K562 (cell line): ENCODE data around the gene PSD2. TPM values are rescaled to one million over a fixed set of nuclear protein-coding genes. Genes with fewer than 3 reads are reported as not detected.
A peak's percentile ranks its signal among the peaks of the same experiment; 100 is the strongest.

Experiments
- ATAC-seq: fragments of 200-7000 bp; cut with Tn5 transposase; 3 replicates; pipeline ENCODE4 v1.9.1; 2020; ENCODE audit warnings: moderate library complexity
- BruUV-seq: library from RNA; stranded (reverse); fragments of 400-500 nt; replicated peaks from 2 replicates; lab custom pipeline; 2021; lab: Mats Ljungman, UMichigan
- CTCF ChIA-PET: fragments of 300-600 bp; formaldehyde crosslinking; extraction: SDS; loops from one replicate; lab custom pipeline; 2021; ENCODE audit warnings: low intra/inter-chr PET ratio; lab: Yijun Ruan, JAX
- POLR2A ChIA-PET: fragments of 300-600, 350-650 bp; sonication (Branson Sonifier 250); formaldehyde crosslinking; extraction: SDS; loops from one replicate; lab custom pipeline; 2021; ENCODE audit warnings: antibody characterized with exemption, inconsistent platforms; lab: Yijun Ruan, JAX
- DNase-seq, 4 experiments: peaks; one replicate each; pipeline versions ENCODE4 v3.0.0 to v3.0.0-alpha.2; 2011 to 2018; ENCODE audit warnings: low spot score in 3 of 4, mixed read lengths in 3 of 4; ENCODE audit errors: extremely low read depth in 1 of 4
- FAIRE-seq: peaks from 2 replicates; lab custom pipeline; 2011; peaks lifted over from hg19 to GRCh38; lab: Jason Lieb, UNC
- H2AFZ ChIP-seq: 2 replicates; pipeline ENCODE4 v1.6.0; 2011; ENCODE audit warnings: low read depth, low read length, control low read depth, inconsistent platforms
- H3K27ac ChIP-seq: fragments of 200-600 bp; 3 replicates; pipeline ENCODE4 v1.8.0; 2011; ENCODE audit warnings: low read depth, mild to moderate bottlenecking, control low read depth, inconsistent platforms, low read length, moderate library complexity, mixed read lengths; ENCODE audit errors: extremely low read depth
- H3K27me3 ChIP-seq, 2 experiments: fragments of 300-600 bp in 1 of 2; 2 replicates in 1 of 2; 3 replicates in 1 of 2; pipeline versions ENCODE4 v1.6.0 to v1.8.0; 2011; ENCODE audit warnings: inconsistent platforms in 2 of 2, low read length in 2 of 2, mild to moderate bottlenecking in 1 of 2, mixed read lengths in 1 of 2, moderate library complexity in 1 of 2; ENCODE audit not compliant: control insufficient read depth in 2 of 2, insufficient read depth in 2 of 2
- H3K36me3 ChIP-seq: fragments of 300-600 bp; 3 replicates; pipeline ENCODE4 v1.8.0; 2011; ENCODE audit warnings: mild to moderate bottlenecking, low read length, inconsistent platforms; ENCODE audit not compliant: control insufficient read depth, insufficient read depth
- H3K4me1 ChIP-seq, 2 experiments: fragments of 200-600 bp in 1 of 2; replicated peaks in 1 of 2; 2 replicates in 1 of 2; 3 replicates in 1 of 2; pipeline versions ENCODE4 v1.5.1 to v1.8.0; 2011; ENCODE audit warnings: inconsistent platforms in 2 of 2, low read length in 2 of 2, mild to moderate bottlenecking in 1 of 2, mixed read lengths in 1 of 2, moderate library complexity in 1 of 2; ENCODE audit not compliant: control insufficient read depth in 2 of 2, insufficient read depth in 2 of 2
- H3K4me2 ChIP-seq: 2 replicates; pipeline ENCODE4 v1.6.1; 2011; ENCODE audit warnings: low read length, control low read depth, inconsistent platforms, mixed read lengths; ENCODE audit not compliant: insufficient read depth
- H3K4me3 ChIP-seq: fragments of 200-600 bp; sonication (generic), shearing (Covaris generic); 2 replicates; pipeline ENCODE4 v1.5.1; 2016; ENCODE audit warnings: control low read depth, inconsistent platforms
- H3K79me2 ChIP-seq: fragments of 200-600 bp; 3 replicates; pipeline ENCODE4 v1.8.0; 2011; ENCODE audit warnings: low read length, inconsistent platforms; ENCODE audit not compliant: control insufficient read depth, insufficient read depth
- H3K9ac ChIP-seq, 2 experiments: 2 replicates each; pipeline versions ENCODE4 v1.6.0 to v1.6.1; 2011; ENCODE audit warnings: low read depth in 2 of 2, low read length in 2 of 2, control low read depth in 1 of 2, inconsistent platforms in 1 of 2, mild to moderate bottlenecking in 1 of 2, mixed read lengths in 1 of 2; ENCODE audit not compliant: insufficient read depth in 1 of 2
- H3K9me1 ChIP-seq: one replicate; pipeline ENCODE4 v1.6.0; 2011; ENCODE audit warnings: inconsistent platforms, mild to moderate bottlenecking, low read length, moderate library complexity; ENCODE audit not compliant: control insufficient read depth, insufficient read depth
- H3K9me3 ChIP-seq: replicated peaks from 2 replicates; pipeline ENCODE4 v1.5.1; 2011; ENCODE audit warnings: low read depth, low read length, inconsistent platforms; ENCODE audit not compliant: control insufficient read depth, insufficient read depth
- H4K20me1 ChIP-seq: replicated peaks from 2 replicates; pipeline ENCODE4 v1.6.1; 2011; ENCODE audit warnings: low read length, inconsistent platforms, mixed read lengths; ENCODE audit not compliant: control insufficient read depth, insufficient read depth
- BRCA1 ChIP-seq, 2 experiments: fragments of 450-650 bp in 1 of 2; sonication (generic) in 1 of 2; formaldehyde crosslinking in 1 of 2; IDR thresholded peaks; 2 replicates each; pipeline versions ENCODE4 v1.5.0 to v1.6.1; 2017 to 2020; ENCODE audit warnings: mild to moderate bottlenecking in 1 of 2, missing genetic modification reagents in 1 of 2
- ILK ChIP-seq: fragments of 450-650 bp; IDR thresholded peaks from 2 replicates; pipeline ENCODE4 v1.6.1; 2016; ENCODE audit warnings: missing genetic modification characterization, low read depth, mild to moderate bottlenecking, missing compliant biosample characterization, moderate library complexity, borderline replicate concordance
- MEF2A ChIP-seq: IDR thresholded peaks from 2 replicates; pipeline ENCODE4 v1.6.1; 2011; ENCODE audit warnings: low read depth, mild to moderate bottlenecking, low read length, moderate library complexity; ENCODE audit not compliant: control insufficient read depth
- MLLT1 ChIP-seq, 2 experiments: fragments of 450-650 bp; IDR thresholded peaks; 2 replicates each; pipeline ENCODE4 v1.6.1; 2016
- TEAD1 ChIP-seq, 2 experiments: fragments of 450-650 bp in 1 of 2; sonication (generic) in 1 of 2; formaldehyde crosslinking; IDR thresholded peaks; 2 replicates each; pipeline versions ENCODE4 v1.4.0 to v1.8.0; 2020 to 2022; ENCODE audit warnings: mild to moderate bottlenecking in 2 of 2, missing genetic modification reagents in 1 of 2
- THRB ChIP-seq: fragments of 450-650 bp; formaldehyde crosslinking; conservative IDR thresholded peaks from 2 replicates; pipeline ENCODE4 v1.4.0; 2022; ENCODE audit warnings: mild to moderate bottlenecking, missing genetic modification characterization
- ZNF121 ChIP-seq: sonication (generic); formaldehyde crosslinking; conservative IDR thresholded peaks from 2 replicates; pipeline ENCODE4 v1.8.0; 2022; ENCODE audit warnings: missing genetic modification reagents
- ZNF146 ChIP-seq: IDR thresholded peaks from one replicate; pipeline ENCODE4 v1.6.1; 2018; ENCODE audit warnings: missing compliant biosample characterization; ENCODE audit not compliant: unreplicated experiment
- ZNF384 ChIP-seq: IDR thresholded peaks from 2 replicates; pipeline ENCODE4 v1.6.1; 2012; ENCODE audit warnings: low read depth, low read length, improper control_type of control experiment
- ZNF785 ChIP-seq: fragments of 250-450 bp; sonication (Bioruptor Pico); IDR thresholded peaks from 2 replicates; pipeline ENCODE4 v1.4.0; 2020; ENCODE audit warnings: mild to moderate bottlenecking
- ZZZ3 ChIP-seq: fragments of 450-650 bp; IDR thresholded peaks from 2 replicates; pipeline ENCODE4 v1.6.1; 2016; ENCODE audit warnings: antibody characterized with exemption, mild to moderate bottlenecking, moderate library complexity
- WGBS: fragments of 100-300 bp; shearing (Covaris generic); methylation state at CpG from one replicate; pipeline ENCODE4 v1.1.6; 2016; ENCODE audit warnings: low coverage, mixed read lengths; ENCODE audit not compliant: insufficient coverage; ENCODE audit errors: missing lambda C conversion rate; 5-methylcytosine and 5-hydroxymethylcytosine counted together
- in situ Hi-C: fragments of 300-500 bp; cut with MboI; formaldehyde crosslinking; loops from 4 replicates; pipeline ENCODE4 v1.15.0; 2018; ENCODE audit warnings: inconsistent platforms, mixed read lengths
- intact Hi-C: fragments of 100-400 bp; cut with micrococcal nuclease; formaldehyde crosslinking; loops from 2 replicates; pipeline ENCODE4 v1.14.2; 2022
- polyA plus RNA-seq, 8 experiments: library from polyadenylated mRNA; depleted of rRNA in 4 of 8; stranded (reverse) in 5 of 8; unstranded in 3 of 8; fragments of >200 nt; fragmentation: Nextera tagmentation in 2 of 8; fragmentation: Illumina TruSeq in 1 of 8; extraction: Ambion mirVana in 2 of 8; extraction: Trizol in 1 of 8; gene quantifications; 2 replicates each; pipeline versions ENCODE4 v1.2.1 to v1.2.3, GENCODE V29; 2011 to 2014; ENCODE audit warnings: inconsistent platforms in 1 of 8, missing spikeins in 1 of 8
- total RNA-seq, 7 experiments: library from RNA; depleted of rRNA in 6 of 7; stranded (reverse); fragments of >200 nt in 6 of 7; fragmentation: Illumina TruSeq in 2 of 7; extraction: Trizol in 2 of 7; gene quantifications; 2 replicates each; pipeline versions ENCODE4 v1.2.1 to v1.2.3, GENCODE V29; 2011 to 2021; ENCODE audit warnings: low replicate concordance in 1 of 7
- TF ChIP-seq, protein P1 (sequence below): fragments of 450-650 bp; IDR thresholded peaks from 2 replicates; pipeline ENCODE4 v1.6.1; 2014; ENCODE audit warnings: low read depth, mild to moderate bottlenecking, moderate library complexity, borderline replicate concordance
- TF ChIP-seq, protein P2 (sequence below): fragments of 150-350 bp; IDR thresholded peaks from 2 replicates; pipeline ENCODE4 v1.6.1; 2014; ENCODE audit warnings: low read depth, mild to moderate bottlenecking, low read length, borderline replicate concordance

PSD2 gene
- total and polyA plus RNA-seq, 9 of the 15 experiments (the other 6 are each of a cell fraction or from before 2014, with no cell fraction given): 0.01 to 0.09 (median 0.04) TPM; not detected in 4

DNA sequence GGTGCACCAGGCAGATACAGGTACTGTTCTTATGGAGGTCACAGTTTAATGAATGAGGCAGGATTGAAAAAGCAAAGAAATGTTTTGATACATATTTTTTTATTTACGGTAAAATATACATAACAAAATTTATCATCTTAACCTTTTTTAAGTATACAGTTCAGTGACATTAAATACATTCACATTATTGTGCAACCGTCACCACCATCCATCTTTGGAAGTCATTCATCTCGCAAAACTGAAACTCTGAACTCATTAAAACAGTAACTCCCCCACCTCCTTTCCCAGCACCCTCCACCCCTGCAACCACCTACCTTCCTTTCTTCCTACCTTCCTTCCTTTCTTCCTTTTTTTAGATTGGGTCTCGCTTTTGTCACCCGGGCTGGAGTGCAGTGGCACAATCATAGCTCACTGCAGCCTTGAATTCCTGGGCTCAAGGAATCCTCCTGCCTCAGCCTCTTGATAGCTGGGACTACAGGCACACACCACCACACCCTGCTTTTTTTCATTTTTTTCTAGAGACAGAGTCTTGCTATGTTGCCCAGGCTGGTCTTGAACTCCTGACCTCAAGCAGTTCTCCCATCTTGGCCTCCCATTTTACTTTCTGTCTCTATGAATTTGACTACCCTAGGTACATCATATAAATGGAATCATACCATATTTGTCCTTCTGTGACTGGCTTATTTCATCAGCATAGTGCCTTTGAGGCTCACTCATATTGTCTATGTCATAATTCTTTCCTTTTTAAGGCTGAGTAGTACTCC lies 22.5 kb upstream of the PSD2 start:
- BruUV-seq: no TSS peak
- WGBS: 8% methylated on average over 5 of the region's 5 CpGs
- Histone ChIP-seq H3K27me3 (peaks cover 0 to 12% of the 10 kb centered on the region in 2 experiments; a peak in 2 of 5 replicates), H2AFZ (no peak overlapping the region), H3K4me3 (no peak overlapping the region), H3K36me3 (no peaks in the 10 kb centered on the region), H4K20me1 (no peaks in the 10 kb centered on the region), H3K79me2 (no peaks in the 10 kb centered on the region), H3K27ac (no peak overlapping the region), H3K4me2 (no peak overlapping the region), H3K9me1 (no peaks in the 10 kb centered on the region), H3K9me3 (no peaks in the 10 kb centered on the region), H3K4me1 (peaks cover 4 to 14% of the 10 kb centered on the region in 2 experiments; a peak in 4 of 5 replicates), H3K9ac (no peak overlapping the region)
- ATAC-seq: no peak
- ChIA-PET CTCF (interaction anchor here (1.1 kb wide), 1 partner anchor 15 kb away, joined by 3 read pairs; no protein-coding TSS in a partner anchor), POLR2A (no interaction called here)
- intact Hi-C loops (no loop called here), in situ Hi-C loops (no loop called here)
- no peak for DNase-seq
- no peak for FAIRE-seq
- TF ChIP-seq THRB (CRISPR knock-in tag): no peak
- peak; percentile 70 for TF ChIP-seq ZNF121 (CRISPR knock-in tag)
- no peak for TF ChIP-seq ZNF384
- TF ChIP-seq MEF2A: no peak
- no peak for TF ChIP-seq ZZZ3
- TF ChIP-seq, protein P1, sequence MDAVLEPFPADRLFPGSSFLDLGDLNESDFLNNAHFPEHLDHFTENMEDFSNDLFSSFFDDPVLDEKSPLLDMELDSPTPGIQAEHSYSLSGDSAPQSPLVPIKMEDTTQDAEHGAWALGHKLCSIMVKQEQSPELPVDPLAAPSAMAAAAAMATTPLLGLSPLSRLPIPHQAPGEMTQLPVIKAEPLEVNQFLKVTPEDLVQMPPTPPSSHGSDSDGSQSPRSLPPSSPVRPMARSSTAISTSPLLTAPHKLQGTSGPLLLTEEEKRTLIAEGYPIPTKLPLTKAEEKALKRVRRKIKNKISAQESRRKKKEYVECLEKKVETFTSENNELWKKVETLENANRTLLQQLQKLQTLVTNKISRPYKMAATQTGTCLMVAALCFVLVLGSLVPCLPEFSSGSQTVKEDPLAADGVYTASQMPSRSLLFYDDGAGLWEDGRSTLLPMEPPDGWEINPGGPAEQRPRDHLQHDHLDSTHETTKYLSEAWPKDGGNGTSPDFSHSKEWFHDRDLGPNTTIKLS: no peak
- TF ChIP-seq, protein P2, sequence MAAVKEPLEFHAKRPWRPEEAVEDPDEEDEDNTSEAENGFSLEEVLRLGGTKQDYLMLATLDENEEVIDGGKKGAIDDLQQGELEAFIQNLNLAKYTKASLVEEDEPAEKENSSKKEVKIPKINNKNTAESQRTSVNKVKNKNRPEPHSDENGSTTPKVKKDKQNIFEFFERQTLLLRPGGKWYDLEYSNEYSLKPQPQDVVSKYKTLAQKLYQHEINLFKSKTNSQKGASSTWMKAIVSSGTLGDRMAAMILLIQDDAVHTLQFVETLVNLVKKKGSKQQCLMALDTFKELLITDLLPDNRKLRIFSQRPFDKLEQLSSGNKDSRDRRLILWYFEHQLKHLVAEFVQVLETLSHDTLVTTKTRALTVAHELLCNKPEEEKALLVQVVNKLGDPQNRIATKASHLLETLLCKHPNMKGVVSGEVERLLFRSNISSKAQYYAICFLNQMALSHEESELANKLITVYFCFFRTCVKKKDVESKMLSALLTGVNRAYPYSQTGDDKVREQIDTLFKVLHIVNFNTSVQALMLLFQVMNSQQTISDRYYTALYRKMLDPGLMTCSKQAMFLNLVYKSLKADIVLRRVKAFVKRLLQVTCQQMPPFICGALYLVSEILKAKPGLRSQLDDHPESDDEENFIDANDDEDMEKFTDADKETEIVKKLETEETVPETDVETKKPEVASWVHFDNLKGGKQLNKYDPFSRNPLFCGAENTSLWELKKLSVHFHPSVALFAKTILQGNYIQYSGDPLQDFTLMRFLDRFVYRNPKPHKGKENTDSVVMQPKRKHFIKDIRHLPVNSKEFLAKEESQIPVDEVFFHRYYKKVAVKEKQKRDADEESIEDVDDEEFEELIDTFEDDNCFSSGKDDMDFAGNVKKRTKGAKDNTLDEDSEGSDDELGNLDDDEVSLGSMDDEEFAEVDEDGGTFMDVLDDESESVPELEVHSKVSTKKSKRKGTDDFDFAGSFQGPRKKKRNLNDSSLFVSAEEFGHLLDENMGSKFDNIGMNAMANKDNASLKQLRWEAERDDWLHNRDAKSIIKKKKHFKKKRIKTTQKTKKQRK: no peak
- no peak for TF ChIP-seq ILK (tag)
- no peak for TF ChIP-seq BRCA1 (IDR thresholded peaks at IDR 0.05)
- no peak for TF ChIP-seq BRCA1 (CRISPR knock-in tag; IDR thresholded peaks at IDR 0.05)
- no peak for TF ChIP-seq ZNF785 (CRISPR knock-in tag)
- 0 out of 4 replicates have a peak, but pooled peaks of 1 of the 2 experiments have one; percentile 14 for TF ChIP-seq MLLT1 (IDR thresholded peaks at IDR 0.05)
- TF ChIP-seq ZNF146 (CRISPR knock-in tag): peak; percentile 50
- no peak for TF ChIP-seq TEAD1 (CRISPR knock-in tag; IDR thresholded peaks at IDR 0.05)
